HG02840 (cell line): ENCODE results near the gene GPSM1.

Experiments
- ATAC-seq: cut with Tn5 transposase; IDR thresholded peaks from one replicate; pipeline ENCODE4 v1.9.1; 2021; ENCODE audit warnings: mild to moderate bottlenecking, moderate library complexity, moderate number of reproducible peaks; ENCODE audit not compliant: unreplicated experiment, low FRiP score

GPSM1 gene, protein sequence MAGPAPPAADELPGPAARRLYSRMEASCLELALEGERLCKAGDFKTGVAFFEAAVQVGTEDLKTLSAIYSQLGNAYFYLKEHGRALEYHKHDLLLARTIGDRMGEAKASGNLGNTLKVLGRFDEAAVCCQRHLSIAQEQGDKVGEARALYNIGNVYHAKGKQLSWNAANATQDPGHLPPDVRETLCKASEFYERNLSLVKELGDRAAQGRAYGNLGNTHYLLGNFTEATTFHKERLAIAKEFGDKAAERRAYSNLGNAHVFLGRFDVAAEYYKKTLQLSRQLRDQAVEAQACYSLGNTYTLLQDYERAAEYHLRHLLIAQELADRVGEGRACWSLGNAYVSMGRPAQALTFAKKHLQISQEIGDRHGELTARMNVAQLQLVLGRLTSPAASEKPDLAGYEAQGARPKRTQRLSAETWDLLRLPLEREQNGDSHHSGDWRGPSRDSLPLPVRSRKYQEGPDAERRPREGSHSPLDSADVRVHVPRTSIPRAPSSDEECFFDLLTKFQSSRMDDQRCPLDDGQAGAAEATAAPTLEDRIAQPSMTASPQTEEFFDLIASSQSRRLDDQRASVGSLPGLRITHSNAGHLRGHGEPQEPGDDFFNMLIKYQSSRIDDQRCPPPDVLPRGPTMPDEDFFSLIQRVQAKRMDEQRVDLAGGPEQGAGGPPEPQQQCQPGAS

DNA sequence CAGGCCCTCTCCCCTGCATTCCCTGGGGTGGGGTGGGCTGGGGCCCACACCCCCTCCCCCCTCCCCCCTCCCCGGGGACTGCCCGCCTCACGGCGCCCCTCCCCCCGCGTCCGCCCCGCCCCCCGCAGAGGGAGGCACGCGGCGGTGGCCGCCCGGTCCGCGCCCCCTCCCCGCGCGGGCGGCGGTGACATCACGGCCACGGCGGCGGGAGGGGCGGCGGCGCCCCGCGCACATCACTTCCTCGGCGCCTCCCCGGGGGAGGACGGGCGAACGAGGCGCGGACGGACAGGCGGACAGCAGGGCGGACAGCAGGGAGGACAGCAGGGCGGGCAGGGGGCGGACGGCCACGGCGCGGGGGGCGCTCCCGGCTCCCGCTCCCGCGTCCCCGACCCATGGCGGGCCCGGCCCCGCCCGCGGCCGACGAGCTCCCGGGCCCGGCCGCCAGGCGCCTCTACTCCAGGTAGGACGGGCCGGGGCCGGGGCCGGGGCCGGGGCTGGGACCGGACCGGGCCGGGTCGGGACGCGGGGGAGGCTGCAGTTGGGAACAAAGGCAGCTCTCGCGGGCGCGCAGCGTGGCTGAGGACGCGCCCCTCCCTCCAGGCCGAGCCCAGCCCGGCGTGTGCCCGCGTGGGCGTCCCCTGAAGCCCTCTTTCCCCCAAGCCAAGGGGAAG lies at the start of gene GPSM1:
TSS of gene GPSM1 (plus strand) at position 236 of the 671 bp plus-strand sequence. CDS start at position 393, 157 bp downstream.
- ATAC-seq = no peak

DNA sequence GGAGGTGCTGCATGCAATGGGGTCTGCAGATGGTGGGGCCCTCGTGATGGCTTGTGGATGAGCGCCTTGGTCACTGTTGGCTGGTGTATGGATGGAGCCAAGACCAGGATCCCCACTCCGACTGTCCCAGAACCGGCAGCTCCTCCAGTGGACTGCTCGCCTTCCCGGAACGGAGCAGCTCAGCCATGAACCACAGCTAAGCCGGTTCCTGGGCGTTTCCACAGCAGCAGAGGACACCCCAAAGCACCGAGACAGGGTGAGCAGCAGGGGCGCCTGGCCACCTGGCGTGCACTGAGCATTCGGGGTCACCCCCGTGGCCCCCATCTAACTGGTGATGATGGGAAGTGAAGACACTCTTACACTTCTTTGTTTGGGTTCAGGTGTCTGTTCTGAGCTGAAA lies 49.6 kb upstream of the GPSM1 start:
- no peak for ATAC-seq

DNA sequence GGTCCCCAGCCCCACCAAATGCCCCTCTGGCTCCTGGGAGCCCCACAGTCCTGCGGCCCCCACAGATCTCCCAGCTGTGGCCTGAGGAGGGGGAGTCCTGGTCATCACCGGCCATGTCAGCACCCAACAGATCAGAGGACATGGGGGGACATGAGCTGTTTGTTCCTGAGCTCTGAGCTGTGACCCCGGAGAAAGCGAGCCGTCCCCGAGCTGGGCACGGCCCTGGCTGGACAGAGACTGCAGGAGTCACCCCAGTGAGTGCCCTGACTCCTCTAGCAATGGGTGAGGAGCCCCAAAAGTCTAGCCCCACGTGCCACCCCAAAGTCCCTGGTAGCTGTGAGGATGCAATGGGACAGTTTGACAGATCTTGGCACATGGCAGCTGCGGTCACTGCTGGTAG lies 49.1 kb upstream of the GPSM1 start:
- ATAC-seq = no peak

GRCh38 chr9:136278894-136279293 lies 48.4 kb upstream of the GPSM1 start:
- ATAC-seq = no peak

DNA sequence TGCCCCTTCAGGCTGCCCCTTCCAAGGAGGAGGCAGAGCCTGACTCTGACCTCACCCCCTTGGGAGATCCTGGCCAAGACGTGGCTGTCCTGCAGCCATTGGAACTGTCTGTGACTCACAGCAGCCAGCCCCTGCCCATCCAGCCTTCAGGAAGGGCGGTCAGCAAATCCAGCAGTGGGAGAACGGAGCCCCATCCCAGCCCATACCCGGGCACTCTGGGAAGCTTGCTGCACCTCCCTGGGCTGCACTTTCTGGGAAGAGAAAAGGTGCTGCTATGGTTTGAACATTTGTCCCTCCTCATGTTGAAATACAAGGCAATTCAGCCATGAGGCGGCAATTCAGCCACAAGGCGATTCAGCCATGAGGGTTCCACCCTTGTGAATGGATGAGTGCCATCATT lies 47.9 kb upstream of the GPSM1 start:
- no peak for ATAC-seq

GRCh38 chr9:136280535-136281315 lies 46.6 kb upstream of the GPSM1 start:
- ATAC-seq = no peak

DNA sequence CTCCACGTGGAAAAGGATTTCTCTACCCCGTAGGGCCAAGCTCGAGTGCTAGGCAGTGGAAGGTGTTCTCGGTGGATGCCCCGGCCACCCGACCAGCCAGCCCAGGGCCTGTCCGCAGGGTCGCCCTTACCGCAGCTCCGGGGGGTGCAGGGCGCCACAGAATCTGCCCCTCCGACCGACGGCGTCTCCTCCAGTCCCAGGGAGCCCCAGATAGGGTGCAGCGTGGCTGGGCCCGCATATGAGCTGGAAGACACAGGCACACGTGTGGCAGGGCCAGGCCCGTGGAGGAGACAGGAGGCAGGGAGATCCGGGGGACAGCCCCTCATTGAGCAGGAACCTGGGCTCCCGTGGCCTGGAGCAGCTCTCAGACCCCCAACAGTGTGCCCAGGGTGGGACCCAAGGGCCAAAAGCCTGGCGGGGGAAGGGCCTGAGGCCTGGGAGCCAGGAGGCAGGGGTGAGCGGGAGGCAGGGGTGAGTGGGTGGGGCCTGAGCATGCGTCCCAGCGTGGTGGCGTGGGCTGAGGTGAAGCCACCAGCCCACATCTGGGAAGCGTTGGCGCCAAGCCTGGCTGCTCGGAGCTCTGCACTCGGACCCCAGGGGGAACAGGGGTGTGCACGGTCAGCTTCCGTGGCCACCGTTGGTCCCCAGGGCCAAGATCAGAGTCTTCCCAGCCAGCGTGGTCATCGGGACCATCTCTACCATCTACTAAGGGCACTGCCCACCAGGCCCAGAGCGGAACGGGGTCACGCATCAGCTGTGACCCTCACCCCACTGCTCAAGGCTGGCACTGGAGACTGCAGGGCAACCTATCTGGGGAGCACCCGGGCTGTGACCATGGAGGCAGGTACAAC lies 45.7 kb upstream of the GPSM1 start:
- ATAC-seq = no peak

DNA sequence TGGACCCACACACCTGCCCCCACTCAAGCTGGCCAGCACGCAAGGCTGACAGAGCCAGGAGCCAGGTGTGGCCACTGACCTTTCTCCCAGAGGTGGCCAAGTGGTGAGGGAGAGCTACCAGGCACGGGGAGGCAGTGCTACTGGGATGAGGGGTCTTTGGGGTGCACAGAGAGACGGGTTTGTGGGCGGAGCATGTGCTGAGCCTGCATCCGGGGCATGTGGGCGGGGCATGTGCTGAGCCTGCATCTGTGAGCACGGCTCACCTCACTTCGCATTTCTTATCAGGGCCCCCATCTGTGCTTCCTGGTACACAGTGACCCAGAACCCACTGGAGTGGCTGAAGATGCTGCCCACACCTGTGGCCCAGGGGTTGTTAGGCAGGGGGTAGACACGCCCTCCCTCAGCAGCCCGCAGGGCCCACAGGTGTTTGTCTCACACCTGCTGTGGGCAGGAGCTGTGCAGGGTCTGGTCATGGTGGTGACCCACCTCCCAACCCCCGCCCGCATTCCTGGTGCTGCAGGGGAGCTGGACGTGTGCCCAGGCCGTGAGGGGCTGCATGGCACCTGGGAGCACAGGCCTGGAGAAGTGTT lies 45.0 kb upstream of the GPSM1 start:
- no peak for ATAC-seq

DNA sequence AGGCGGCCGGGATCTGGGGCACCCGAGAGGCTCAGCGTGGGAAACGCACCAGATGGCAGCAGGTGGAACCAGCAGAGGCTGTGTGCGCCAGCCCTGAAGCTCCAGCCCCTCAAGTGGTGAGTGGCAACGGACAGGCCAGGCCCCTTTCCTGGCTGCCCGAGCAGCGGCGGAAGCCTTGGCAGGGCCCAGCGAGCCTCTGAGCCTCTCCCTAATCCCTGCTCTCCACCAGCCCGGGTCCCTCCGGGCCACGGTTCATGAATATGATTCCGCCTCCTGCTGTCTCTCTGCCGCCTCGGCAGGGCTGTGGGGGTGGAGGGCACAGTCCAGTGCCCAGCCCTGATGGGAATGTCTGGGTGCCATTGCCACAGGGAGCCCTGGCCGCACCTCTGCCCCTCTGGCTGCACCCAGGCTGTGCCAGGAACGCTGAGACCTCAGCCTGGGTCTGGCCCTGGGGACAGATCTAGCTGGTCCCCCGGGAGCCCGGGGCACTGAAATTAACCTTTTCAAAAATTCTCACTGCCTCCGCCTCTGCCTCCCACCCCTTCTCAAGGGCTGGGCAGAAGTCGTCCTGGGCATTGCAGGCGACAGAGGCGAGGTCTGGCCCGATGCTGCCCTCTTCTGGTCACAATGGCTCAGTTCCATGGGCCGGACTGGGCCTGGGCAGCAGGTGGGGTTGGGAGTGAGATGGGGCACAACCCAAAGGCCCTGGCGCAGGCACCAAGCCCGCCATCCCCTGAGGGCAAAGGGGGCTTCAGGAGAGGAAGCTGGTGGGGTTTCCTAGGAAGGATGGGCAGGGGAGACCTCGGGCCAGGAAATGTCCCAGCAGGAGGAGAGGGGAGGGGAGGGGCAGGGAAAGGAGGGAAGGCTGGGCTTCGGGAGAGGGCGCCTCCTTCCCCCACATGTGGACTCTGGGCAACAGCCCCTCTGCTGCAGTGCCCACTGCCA lies 43.8 kb upstream of the GPSM1 start:
- no peak for ATAC-seq

GRCh38 chr9:136284311-136284710 lies 43.0 kb upstream of the GPSM1 start:
- no peak for ATAC-seq

GRCh38 chr9:136284951-136285350 lies 42.4 kb upstream of the GPSM1 start:
- no peak for ATAC-seq

DNA sequence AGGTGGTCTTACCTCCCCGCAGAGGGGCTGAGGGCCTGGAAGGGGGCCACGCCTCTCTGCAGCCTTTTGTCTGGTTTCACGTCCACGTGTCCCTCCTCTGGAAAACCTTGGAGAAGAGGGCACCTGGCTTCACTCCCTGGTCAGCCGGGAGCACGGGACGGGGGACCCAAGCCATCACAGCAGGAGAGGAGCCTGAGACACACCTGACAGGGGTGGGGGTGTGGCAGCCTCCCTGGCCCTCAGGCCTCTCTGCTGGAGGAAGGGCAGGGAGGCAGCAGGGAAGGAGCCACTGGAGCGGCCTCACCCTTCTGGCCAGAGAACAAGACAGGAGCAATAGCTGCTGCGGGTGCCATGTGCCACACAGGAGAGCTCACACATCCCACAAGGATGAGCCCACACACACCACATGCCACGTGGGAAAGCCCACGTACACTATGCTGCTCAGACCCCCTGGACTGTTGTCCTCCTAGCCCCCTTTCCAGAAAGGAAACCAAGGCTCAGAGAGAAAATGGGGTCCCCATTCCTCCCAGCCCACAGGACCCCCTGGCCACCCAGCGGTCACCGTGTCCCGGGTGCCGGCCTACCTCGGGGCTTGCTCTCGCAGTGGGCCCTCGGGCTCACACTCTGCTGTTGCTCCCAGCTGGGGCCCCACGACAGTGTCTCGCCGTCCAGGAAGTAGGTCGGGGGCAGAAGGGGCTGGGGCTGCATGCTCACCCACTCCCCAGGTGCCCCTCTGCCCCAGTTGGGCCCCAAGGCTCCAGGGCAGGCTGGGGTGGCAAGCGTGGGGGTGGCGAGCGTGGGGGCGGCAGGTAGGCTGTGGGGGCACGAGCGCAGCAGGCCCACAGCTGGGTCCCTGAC lies 41.6 kb upstream of the GPSM1 start:
- ATAC-seq = no peak

- no peak for ATAC-seq
Measured at GRCh38 chr9:136286359-136286986, 40.9 kb upstream of the GPSM1 start.

- no peak for ATAC-seq
Measured at GRCh38 chr9:136286987-136287379, 40.4 kb upstream of the GPSM1 start.

- ATAC-seq = no peak
Measured at GRCh38 chr9:136287960-136288753, 39.2 kb upstream of the GPSM1 start.
